PC-3 (cell line): ENCODE results near the gene TUBB8.
"Not testable (repeated sequence)": the region's sequence is repeated elsewhere in the genome, so short reads cannot be mapped to it uniquely, and the experiment has no call there.

Experiments used
- EZH2 ChIP-seq: fragments of 300-600 bp; sonication (generic); IDR thresholded peaks from one replicate; pipeline ENCODE4 v1.6.1; 2017; ENCODE audit warnings: antibody characterized with exemption, mild to moderate bottlenecking, low read length; ENCODE audit not compliant: unreplicated experiment
- TF ChIP-seq, protein P1 (sequence below): fragments of 300-600 bp; sonication (generic); conservative IDR thresholded peaks from 2 replicates; pipeline ENCODE4 v1.5.1; 2017; ENCODE audit warnings: antibody characterized with exemption, low read depth, mild to moderate bottlenecking, low read length

DNA sequence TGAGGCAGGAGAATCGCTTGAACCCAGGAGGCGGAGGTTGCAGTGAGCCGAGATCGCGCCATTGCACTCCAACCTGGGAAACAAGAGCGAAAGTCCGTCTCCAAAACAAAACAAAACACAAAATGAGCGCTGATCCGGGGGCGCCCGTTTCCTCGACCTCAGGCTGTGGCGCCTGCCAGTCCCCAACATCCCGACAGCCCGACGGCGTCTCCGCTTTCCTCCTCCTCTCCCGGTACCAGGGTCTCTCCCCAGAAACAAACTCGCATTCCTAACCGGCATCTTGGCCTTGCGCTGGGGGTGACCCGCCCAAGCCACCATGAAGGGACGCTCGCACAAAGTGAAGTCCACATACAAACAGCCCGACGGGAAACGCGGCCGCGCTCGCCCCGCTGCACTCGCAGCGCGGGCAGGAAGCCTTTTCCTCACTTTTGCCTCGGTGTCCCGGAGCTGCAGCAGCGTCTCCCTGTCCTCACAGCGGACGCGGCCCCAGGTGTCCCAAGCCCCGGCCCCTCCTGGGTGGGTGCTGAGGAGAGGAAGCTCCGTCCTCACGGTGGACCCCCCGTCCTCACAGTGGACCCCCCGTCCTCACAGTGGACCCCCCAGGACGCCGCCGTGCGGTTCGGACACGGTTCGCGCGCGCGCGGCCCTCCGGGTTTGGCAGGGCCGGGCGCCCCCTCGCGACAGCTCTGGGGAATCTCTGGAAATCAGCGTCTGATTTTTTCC is 24.6 kb upstream of the TUBB8 start:
- not testable (repeated sequence) for TF ChIP-seq EZH2
- TF ChIP-seq, protein P1, sequence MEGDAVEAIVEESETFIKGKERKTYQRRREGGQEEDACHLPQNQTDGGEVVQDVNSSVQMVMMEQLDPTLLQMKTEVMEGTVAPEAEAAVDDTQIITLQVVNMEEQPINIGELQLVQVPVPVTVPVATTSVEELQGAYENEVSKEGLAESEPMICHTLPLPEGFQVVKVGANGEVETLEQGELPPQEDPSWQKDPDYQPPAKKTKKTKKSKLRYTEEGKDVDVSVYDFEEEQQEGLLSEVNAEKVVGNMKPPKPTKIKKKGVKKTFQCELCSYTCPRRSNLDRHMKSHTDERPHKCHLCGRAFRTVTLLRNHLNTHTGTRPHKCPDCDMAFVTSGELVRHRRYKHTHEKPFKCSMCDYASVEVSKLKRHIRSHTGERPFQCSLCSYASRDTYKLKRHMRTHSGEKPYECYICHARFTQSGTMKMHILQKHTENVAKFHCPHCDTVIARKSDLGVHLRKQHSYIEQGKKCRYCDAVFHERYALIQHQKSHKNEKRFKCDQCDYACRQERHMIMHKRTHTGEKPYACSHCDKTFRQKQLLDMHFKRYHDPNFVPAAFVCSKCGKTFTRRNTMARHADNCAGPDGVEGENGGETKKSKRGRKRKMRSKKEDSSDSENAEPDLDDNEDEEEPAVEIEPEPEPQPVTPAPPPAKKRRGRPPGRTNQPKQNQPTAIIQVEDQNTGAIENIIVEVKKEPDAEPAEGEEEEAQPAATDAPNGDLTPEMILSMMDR = peak; percentile 49; the same call in 1 of the 2 replicates
